Measurements from ENCODE around the gene MFSD2A. TPM values are rescaled to one million over a fixed set of nuclear protein-coding genes. Genes with fewer than 3 reads are reported as not detected.
"Not testable (repeated sequence)": the region's sequence is repeated elsewhere in the genome, so short reads cannot be mapped to it uniquely, and the experiment has no call there.

The MFSD2A gene
- total and polyA plus RNA-seq, 3 donors from 2014 or later: 122 to 201 (median 185) TPM

DNA sequence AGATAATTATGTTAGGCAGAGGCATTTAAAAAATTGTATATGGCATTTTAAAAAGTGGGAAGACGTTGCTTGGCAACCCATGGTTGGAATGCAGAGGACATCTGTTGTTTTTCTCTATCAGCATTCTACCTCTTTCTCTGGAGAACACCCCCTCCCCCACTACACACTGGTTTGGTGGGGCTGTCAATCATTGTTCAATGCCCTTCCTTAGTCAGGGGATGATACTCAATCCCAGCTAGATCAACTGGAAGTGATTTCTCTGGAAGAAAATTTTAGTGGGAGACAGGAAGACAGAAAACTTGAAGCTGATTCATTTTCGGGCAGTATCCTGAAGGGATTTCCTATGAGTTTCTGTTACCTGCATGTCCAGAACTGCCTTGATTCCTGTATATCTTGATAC is 49.9 kb downstream of the MFSD2A start:
- H3K4me3 ChIP-seq: no peak overlapping the region
- 72 to 81% methylated on average over 2 of the region's 2 CpGs for WGBS, 2 donors
- H3K4me1 ChIP-seq: no peaks in the 10 kb centered on the region
- no peaks in the 10 kb centered on the region for H3K9me3 ChIP-seq
- intact Hi-C loops (cut with DNase I; ENCODE audit: low total_unique reads): no loop called here
- H3K27me3 ChIP-seq: no peaks in the 10 kb centered on the region
- no peak overlapping the region for H3K27ac ChIP-seq
- DNase-seq: no peak
- H3K36me3 ChIP-seq (ENCODE audit: low read depth, missing control alignments): no peaks in the 10 kb centered on the region
- TF ChIP-seq, protein P1, sequence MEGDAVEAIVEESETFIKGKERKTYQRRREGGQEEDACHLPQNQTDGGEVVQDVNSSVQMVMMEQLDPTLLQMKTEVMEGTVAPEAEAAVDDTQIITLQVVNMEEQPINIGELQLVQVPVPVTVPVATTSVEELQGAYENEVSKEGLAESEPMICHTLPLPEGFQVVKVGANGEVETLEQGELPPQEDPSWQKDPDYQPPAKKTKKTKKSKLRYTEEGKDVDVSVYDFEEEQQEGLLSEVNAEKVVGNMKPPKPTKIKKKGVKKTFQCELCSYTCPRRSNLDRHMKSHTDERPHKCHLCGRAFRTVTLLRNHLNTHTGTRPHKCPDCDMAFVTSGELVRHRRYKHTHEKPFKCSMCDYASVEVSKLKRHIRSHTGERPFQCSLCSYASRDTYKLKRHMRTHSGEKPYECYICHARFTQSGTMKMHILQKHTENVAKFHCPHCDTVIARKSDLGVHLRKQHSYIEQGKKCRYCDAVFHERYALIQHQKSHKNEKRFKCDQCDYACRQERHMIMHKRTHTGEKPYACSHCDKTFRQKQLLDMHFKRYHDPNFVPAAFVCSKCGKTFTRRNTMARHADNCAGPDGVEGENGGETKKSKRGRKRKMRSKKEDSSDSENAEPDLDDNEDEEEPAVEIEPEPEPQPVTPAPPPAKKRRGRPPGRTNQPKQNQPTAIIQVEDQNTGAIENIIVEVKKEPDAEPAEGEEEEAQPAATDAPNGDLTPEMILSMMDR (IDR thresholded peaks at IDR 0.05): no peak
- no peak for TF ChIP-seq POLR2A (IDR thresholded peaks at IDR 0.05)

DNA sequence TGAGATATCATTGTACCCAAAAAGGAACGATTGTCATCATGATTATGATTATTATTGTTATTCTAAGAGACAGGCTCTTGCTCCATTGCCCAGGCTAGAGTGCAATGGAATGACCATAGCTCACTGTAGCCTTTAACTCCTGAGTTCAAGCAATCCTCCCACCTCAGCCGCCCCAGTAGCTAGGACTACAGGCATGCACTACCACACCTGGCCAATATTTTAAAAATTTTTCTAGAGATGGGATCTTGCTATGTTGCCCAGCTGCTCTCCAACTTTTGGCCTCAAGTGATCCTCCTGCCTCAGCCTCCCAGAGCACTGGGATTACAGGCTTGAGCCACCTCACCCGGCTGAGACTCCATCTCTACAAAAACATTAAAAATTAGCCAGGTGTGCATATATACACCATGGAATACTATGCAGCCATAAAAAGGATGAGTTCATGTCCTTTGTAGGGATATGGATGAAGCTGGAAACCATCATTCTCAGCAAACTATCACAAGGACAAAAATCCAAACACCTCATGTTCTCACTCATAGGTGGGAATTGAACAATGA is 52.6 kb downstream of the MFSD2A start:
- H3K27ac ChIP-seq; H3K4me1 ChIP-seq; intact Hi-C loops (cut with DNase I; ENCODE audit: low total_unique reads); H3K9me3 ChIP-seq; DNase-seq; H3K27me3 ChIP-seq; H3K4me3 ChIP-seq; H3K36me3 ChIP-seq (ENCODE audit: low read depth, missing control alignments): not testable (repeated sequence)
- WGBS, 2 donors: 92 to 98% methylated on average over 3 of the region's 3 CpGs

DNA sequence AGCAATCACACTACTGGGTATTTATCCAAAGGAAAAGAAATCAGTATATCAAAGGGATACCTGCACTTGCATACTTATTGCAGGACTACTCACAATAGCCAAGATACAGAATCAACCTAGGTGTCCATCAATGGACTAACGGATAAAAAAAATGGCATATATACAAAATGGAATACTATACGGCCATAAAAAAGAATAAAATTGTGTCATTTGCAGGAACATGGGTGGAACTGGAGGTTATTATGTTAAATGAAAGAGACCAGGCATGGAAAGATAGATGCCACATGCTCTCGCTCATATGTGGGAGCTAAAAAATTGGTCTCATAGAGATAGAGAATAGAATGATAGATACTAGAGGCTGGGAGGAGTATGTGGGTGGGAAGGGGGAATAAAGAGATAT is 56.3 kb downstream of the MFSD2A start:
- 94 to 95% methylated on average over 3 of the region's 3 CpGs for WGBS, 2 donors
- no peak overlapping the region for H3K4me3 ChIP-seq

DNA sequence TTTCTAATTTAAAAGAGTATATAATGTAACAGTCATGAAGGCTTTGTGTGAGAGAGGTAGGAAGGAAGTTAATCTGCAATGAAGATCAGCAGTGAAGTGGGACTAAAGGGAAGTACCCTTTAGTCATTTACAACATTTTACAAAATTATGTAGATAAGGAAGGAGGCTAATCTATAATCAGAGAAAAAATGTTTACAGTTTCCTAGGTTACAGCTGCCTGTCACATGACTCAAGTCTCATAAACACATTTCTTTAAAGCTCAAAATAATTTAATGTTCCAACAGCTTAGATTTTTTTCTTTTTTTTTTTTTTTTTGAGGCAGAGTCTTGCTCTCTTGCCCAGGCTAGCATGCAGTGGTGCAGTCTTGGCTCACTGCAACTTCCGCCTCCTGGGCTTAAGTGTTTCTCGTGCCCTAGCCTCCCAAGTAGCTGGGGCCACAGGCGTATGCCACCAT is 59.3 kb downstream of the MFSD2A start:
- intact Hi-C loops (cut with DNase I; ENCODE audit: low total_unique reads): no loop called here
- H3K27me3 ChIP-seq: no peaks in the 10 kb centered on the region
- no peak overlapping the region for H3K27ac ChIP-seq
- TF ChIP-seq, protein P1 (IDR thresholded peaks at IDR 0.05): no peak
- TF ChIP-seq POLR2A (IDR thresholded peaks at IDR 0.05): no peak
- H3K4me1 ChIP-seq: no peaks in the 10 kb centered on the region
- DNase-seq: no peak
- no peak overlapping the region for H3K4me3 ChIP-seq
- 87 to 96% methylated on average over 3 of the region's 3 CpGs for WGBS, 2 donors
- H3K36me3 ChIP-seq (ENCODE audit: low read depth, missing control alignments): no peaks in the 10 kb centered on the region
- no peaks in the 10 kb centered on the region for H3K9me3 ChIP-seq

More for the DNA sequence above, 56.3 kb downstream of the MFSD2A start:
- Histone ChIP-seq H3K36me3 (ENCODE audit: low read depth, missing control alignments) (no peaks in the 10 kb centered on the region), H3K4me1 (no peaks in the 10 kb centered on the region), H3K9me3 (no peaks in the 10 kb centered on the region), H3K27me3 (no peaks in the 10 kb centered on the region), H3K27ac (no peak overlapping the region)
- TF ChIP-seq, protein P1 (IDR thresholded peaks at IDR 0.05): no peak
- TF ChIP-seq POLR2A (IDR thresholded peaks at IDR 0.05): no peak
- intact Hi-C loops (cut with DNase I; ENCODE audit: low total_unique reads): no loop called here
- DNase-seq: no peak

DNA sequence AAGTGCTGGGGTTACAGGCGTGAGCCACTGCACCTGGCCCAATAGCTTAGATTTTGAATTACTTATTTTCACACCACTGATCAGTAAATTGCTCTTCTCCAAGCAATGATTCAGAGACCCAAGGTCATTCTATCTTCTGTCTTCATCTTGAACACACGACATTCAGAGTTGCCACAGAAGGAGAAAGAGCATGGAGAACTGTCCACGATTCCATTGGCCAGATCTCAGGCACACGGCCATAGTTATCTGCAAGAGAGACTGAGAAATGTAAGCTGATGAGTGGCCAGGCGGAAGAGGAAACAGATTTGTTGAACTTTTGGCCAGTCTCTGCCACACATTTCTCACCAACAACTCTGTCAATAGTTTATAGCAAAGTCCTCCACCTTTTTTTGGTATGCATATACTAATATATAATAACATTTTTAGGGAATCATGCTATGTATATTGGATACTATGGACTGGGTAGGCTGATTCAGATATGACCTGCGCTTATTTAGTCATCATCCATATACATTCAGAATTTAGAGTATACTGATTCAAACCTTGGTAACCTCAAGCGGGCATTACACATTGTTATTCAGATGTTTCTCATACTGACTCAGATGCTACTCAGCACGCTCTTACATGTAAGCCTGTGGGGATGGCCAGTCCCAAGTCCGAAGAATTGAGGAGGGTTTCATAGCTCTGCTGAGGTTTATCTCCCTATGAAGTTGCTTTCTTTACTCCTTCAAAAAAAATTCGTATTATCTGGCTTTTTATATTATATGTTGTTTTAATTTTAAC is 60.1 kb downstream of the MFSD2A start:
- H3K27ac ChIP-seq: no peak overlapping the region
- no peak for DNase-seq
- intact Hi-C loops (cut with DNase I; ENCODE audit: low total_unique reads): no loop called here
- H3K36me3 ChIP-seq (ENCODE audit: low read depth, missing control alignments): no peaks in the 10 kb centered on the region
- H3K27me3 ChIP-seq: no peaks in the 10 kb centered on the region
- H3K4me1 ChIP-seq: no peaks in the 10 kb centered on the region
- 64 to 68% methylated on average over 10 of the region's 10 CpGs for WGBS, 2 donors
- no peaks in the 10 kb centered on the region for H3K9me3 ChIP-seq
- TF ChIP-seq, protein P1 (IDR thresholded peaks at IDR 0.05): no peak
- TF ChIP-seq POLR2A (IDR thresholded peaks at IDR 0.05): no peak
- no peak overlapping the region for H3K4me3 ChIP-seq

Measured in testis (tissue), 3 donors.